ENCODE data around the gene ANKRA2. TPM values are rescaled to one million over a fixed set of nuclear protein-coding genes. Genes with fewer than 3 reads are reported as not detected.

Gene ANKRA2, protein sequence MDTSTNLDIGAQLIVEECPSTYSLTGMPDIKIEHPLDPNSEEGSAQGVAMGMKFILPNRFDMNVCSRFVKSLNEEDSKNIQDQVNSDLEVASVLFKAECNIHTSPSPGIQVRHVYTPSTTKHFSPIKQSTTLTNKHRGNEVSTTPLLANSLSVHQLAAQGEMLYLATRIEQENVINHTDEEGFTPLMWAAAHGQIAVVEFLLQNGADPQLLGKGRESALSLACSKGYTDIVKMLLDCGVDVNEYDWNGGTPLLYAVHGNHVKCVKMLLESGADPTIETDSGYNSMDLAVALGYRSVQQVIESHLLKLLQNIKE
- polyA plus RNA-seq (2012; rRNA removed) = 14.5 and 20.5 TPM in 2 replicates
- polyA plus RNA-seq (2012; cell fraction: cytosol; rRNA removed) = 16.8 and 18.9 TPM in 2 replicates
- polyA plus RNA-seq (2012; cell fraction: nucleus; rRNA removed) = 21.7 and 38.5 TPM in 2 replicates

DNA sequence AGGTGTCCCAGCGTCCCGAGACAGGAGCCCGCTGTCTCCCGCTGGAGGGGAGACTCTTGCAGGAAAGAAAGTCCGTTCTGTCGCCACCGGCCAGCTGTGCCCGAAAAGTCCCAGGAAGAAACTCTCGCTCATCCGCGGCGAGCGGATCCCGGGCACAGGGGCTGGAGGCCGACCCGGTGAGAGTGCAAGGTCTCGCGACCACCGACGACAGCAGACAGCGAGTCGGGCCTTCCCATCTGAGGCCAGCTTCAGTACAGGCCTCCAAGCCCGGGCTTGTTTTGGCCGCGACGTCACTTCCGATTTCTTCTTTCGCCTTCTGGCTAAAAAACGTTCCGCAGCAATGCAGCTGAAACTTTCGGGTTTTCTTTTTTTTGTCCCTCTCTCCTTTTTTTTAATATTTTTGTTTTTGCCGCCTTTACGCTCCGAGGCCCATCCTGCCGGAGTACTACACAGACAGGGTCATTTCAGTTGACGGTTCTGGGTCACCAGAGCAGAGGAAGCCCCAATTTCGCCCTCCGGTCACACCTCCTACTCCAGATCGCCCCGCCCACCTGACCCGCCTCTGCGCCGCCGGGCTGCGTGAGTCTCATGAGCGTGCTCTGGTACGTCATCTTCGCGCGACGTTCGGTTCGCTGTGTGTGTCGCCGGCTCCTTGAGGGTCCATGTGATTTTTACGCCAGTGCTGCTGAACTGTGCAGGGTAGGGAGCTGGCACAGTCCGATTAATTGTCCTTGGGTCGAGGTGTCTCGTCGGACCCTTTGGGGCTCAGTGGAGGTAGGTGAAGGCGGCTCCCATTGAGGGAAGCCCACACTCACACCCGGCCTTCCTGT lies at the start of gene ANKRA2, which contains the start of gene UTP15:
Gene ANKRA2 (minus strand): TSS at position 501 of the 830 bp plus-strand sequence. CDS start 2,758 bp downstream, outside the sequence.
Gene UTP15 (plus strand): TSS at position 605 of the 830 bp plus-strand sequence. CDS start 1,602 bp downstream, outside the sequence.
- Histone ChIP-seq H3K4me3 (ENCODE audit: low read depth in 2 of 2, low read length in 1 of 2) (peak within 1 kb of the TSS; percentile 94 to 99), H4K20me1 (ENCODE audit: insufficient read depth) (no peaks in the 10 kb centered on the region), H2AFZ (ENCODE audit: low read depth) (peak within 1 kb of the TSS; percentile 92), H3K4me2 (peak within 1 kb of the TSS; percentile 94), H3K27ac (ENCODE audit: low read depth in 2 of 2, low read length in 1 of 2) (peak within 1 kb of the TSS; percentile 85 to 87), H3K79me2 (ENCODE audit: insufficient read depth) (peaks cover 77% of the 10 kb centered on the region), H3K9me3 (no peaks in the 10 kb centered on the region), H3K36me3 (replicated peaks in 1 of 2; ENCODE audit: control insufficient read depth in 1 of 2, insufficient read depth in 2 of 2, low read length in 1 of 2) (peaks cover 27 to 42% of the 10 kb centered on the region in 2 experiments), H3F3A (replicated peaks; ENCODE audit: insufficient read depth) (no peaks in the 10 kb centered on the region), H3K9ac (peak within 1 kb of the TSS; percentile 90), H3K27me3 (ENCODE audit: insufficient read depth) (no peaks in the 10 kb centered on the region), H3K4me1 (ENCODE audit: control insufficient read depth in 1 of 2, insufficient read depth in 2 of 2, low read depth in 1 of 2, low read length in 1 of 2) (peaks cover 9 to 12% of the 10 kb centered on the region in 2 experiments; a peak in 3 of 4 replicates), H3K9me2 (no peaks in the 10 kb centered on the region)
- CTCF ChIA-PET = interaction anchor here (0.6 to 2.4 kb wide), 5 partner anchors 11 to 228 kb away, joined by 3 to 13 read pairs (median 4); no protein-coding TSS in a partner anchor
- DNase-seq = peak; percentile 91
- WGBS (ENCODE audit: low lambda C conversion rate) = 2% methylated on average over 42 of the region's 62 CpGs
- POLR2A ChIA-PET = interaction anchor here (0.7 to 1.6 kb wide), 3 partner anchors 9 to 68 kb away, joined by 3 to 6 read pairs (median 6); partner anchors contain the start of gene BTF3
- peak; percentile 69 for TF ChIP-seq POLR2AphosphoS5 (IDR thresholded peaks at IDR 0.05; ENCODE audit: low read depth, low read length)
- TF ChIP-seq RXRA (IDR thresholded peaks at IDR 0.05; ENCODE audit: borderline replicate concordance, low read depth) = no peak
- TF ChIP-seq, protein P1, sequence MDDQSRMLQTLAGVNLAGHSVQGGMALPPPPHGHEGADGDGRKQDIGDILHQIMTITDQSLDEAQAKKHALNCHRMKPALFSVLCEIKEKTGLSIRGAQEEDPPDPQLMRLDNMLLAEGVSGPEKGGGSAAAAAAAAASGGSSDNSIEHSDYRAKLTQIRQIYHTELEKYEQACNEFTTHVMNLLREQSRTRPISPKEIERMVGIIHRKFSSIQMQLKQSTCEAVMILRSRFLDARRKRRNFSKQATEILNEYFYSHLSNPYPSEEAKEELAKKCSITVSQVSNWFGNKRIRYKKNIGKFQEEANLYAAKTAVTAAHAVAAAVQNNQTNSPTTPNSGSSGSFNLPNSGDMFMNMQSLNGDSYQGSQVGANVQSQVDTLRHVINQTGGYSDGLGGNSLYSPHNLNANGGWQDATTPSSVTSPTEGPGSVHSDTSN (IDR thresholded peaks at IDR 0.05) = no peak
- TF ChIP-seq RAD21 (IDR thresholded peaks at IDR 0.05; ENCODE audit: low read length) = no peak
- TF ChIP-seq, protein P2, sequence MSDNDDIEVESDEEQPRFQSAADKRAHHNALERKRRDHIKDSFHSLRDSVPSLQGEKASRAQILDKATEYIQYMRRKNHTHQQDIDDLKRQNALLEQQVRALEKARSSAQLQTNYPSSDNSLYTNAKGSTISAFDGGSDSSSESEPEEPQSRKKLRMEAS (IDR thresholded peaks at IDR 0.05; ENCODE audit: low read depth) = peak; percentile 96
- TF ChIP-seq, protein P3, sequence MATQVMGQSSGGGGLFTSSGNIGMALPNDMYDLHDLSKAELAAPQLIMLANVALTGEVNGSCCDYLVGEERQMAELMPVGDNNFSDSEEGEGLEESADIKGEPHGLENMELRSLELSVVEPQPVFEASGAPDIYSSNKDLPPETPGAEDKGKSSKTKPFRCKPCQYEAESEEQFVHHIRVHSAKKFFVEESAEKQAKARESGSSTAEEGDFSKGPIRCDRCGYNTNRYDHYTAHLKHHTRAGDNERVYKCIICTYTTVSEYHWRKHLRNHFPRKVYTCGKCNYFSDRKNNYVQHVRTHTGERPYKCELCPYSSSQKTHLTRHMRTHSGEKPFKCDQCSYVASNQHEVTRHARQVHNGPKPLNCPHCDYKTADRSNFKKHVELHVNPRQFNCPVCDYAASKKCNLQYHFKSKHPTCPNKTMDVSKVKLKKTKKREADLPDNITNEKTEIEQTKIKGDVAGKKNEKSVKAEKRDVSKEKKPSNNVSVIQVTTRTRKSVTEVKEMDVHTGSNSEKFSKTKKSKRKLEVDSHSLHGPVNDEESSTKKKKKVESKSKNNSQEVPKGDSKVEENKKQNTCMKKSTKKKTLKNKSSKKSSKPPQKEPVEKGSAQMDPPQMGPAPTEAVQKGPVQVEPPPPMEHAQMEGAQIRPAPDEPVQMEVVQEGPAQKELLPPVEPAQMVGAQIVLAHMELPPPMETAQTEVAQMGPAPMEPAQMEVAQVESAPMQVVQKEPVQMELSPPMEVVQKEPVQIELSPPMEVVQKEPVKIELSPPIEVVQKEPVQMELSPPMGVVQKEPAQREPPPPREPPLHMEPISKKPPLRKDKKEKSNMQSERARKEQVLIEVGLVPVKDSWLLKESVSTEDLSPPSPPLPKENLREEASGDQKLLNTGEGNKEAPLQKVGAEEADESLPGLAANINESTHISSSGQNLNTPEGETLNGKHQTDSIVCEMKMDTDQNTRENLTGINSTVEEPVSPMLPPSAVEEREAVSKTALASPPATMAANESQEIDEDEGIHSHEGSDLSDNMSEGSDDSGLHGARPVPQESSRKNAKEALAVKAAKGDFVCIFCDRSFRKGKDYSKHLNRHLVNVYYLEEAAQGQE (IDR thresholded peaks at IDR 0.05; ENCODE audit: low read depth, low read length) = no peak
- TF ChIP-seq, protein P4, sequence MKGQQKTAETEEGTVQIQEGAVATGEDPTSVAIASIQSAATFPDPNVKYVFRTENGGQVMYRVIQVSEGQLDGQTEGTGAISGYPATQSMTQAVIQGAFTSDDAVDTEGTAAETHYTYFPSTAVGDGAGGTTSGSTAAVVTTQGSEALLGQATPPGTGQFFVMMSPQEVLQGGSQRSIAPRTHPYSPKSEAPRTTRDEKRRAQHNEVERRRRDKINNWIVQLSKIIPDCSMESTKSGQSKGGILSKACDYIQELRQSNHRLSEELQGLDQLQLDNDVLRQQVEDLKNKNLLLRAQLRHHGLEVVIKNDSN (IDR thresholded peaks at IDR 0.05; ENCODE audit: borderline replicate concordance, low read depth) = peak; percentile 74; the same call in 1 of the 2 replicates
- peak; percentile 73 for TF ChIP-seq GABPA (IDR thresholded peaks at IDR 0.05; ENCODE audit: low read depth)
- TF ChIP-seq FOXJ3 (CRISPR knock-in tag; IDR thresholded peaks at IDR 0.05) = no peak
- no peak for TF ChIP-seq EZH2phosphoT487 (IDR thresholded peaks at IDR 0.05; ENCODE audit: borderline replicate concordance, low read depth)
- TF ChIP-seq FOSL2 (IDR thresholded peaks at IDR 0.05; ENCODE audit: borderline replicate concordance, low read depth) = no peak
- peak; percentile 100 for TF ChIP-seq MXI1 (IDR thresholded peaks at IDR 0.05; ENCODE audit: low read depth, low read length)
- no peak for TF ChIP-seq EP300 (IDR thresholded peaks at IDR 0.05; ENCODE audit: borderline replicate concordance in 1 of 2, low read depth in 1 of 2, low read length in 1 of 2)
- TF ChIP-seq TCF12 (IDR thresholded peaks at IDR 0.05) = no peak
- no peak for TF ChIP-seq FOXM1 (IDR thresholded peaks at IDR 0.05; ENCODE audit: low read depth)
- no peak for TF ChIP-seq GATA2 (CRISPR knock-in tag; IDR thresholded peaks at IDR 0.05)
- peak; percentile 95 for TF ChIP-seq SIN3A (IDR thresholded peaks at IDR 0.05; ENCODE audit: borderline replicate concordance, low read depth, low read length)
- peak; percentile 44; the same call in 1 of the 2 replicates for TF ChIP-seq TAF1 (IDR thresholded peaks at IDR 0.05; ENCODE audit: borderline replicate concordance, low read depth, low read length)
- TF ChIP-seq JUND (IDR thresholded peaks at IDR 0.05) = no peak
- TF ChIP-seq, protein P5, sequence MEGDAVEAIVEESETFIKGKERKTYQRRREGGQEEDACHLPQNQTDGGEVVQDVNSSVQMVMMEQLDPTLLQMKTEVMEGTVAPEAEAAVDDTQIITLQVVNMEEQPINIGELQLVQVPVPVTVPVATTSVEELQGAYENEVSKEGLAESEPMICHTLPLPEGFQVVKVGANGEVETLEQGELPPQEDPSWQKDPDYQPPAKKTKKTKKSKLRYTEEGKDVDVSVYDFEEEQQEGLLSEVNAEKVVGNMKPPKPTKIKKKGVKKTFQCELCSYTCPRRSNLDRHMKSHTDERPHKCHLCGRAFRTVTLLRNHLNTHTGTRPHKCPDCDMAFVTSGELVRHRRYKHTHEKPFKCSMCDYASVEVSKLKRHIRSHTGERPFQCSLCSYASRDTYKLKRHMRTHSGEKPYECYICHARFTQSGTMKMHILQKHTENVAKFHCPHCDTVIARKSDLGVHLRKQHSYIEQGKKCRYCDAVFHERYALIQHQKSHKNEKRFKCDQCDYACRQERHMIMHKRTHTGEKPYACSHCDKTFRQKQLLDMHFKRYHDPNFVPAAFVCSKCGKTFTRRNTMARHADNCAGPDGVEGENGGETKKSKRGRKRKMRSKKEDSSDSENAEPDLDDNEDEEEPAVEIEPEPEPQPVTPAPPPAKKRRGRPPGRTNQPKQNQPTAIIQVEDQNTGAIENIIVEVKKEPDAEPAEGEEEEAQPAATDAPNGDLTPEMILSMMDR (IDR thresholded peaks at IDR 0.05) = no peak
- TF ChIP-seq TEAD4 (IDR thresholded peaks at IDR 0.05; ENCODE audit: borderline replicate concordance, insufficient read depth) = no peak
- peak; percentile 70 for TF ChIP-seq NRF1 (IDR thresholded peaks at IDR 0.05; ENCODE audit: low read depth, low read length)
- no peak for TF ChIP-seq NFIC (IDR thresholded peaks at IDR 0.05; ENCODE audit: borderline replicate concordance)

Measured in SK-N-SH (cell line).